Endodermal cell (in vitro differentiated cells): Measurements from ENCODE around the gene SH3GL1. TPM values are rescaled to one million over a fixed set of nuclear protein-coding genes. Genes with fewer than 3 reads are reported as not detected.

Experiments used
- DNase-seq: peaks from one replicate; pipeline ENCODE4 v3.0.0-alpha.2; 2017
- H3K27ac ChIP-seq: 2 replicates; pipeline ENCODE4 v1.5.1; 2013; ENCODE audit warnings: mild to moderate bottlenecking, low read depth, low read length, moderate library complexity
- H3K27me3 ChIP-seq: 2 replicates; pipeline ENCODE4 v1.6.1; 2013; ENCODE audit warnings: mild to moderate bottlenecking, low read length, moderate library complexity; ENCODE audit not compliant: insufficient read depth, control insufficient read depth, poor library complexity, severe bottlenecking
- H3K36me3 ChIP-seq: 2 replicates; pipeline ENCODE4 v1.7.0; 2013; ENCODE audit warnings: mild to moderate bottlenecking, low read length, moderate library complexity; ENCODE audit not compliant: control insufficient read depth, insufficient read depth
- H3K4me1 ChIP-seq: one replicate; pipeline ENCODE4 v1.7.0; 2013; ENCODE audit warnings: low read length; ENCODE audit not compliant: control insufficient read depth, insufficient read depth
- H3K4me3 ChIP-seq: 2 replicates; pipeline ENCODE4 v1.5.1; 2013; ENCODE audit warnings: mild to moderate bottlenecking, low read length, moderate library complexity
- H3K9ac ChIP-seq: 2 replicates; pipeline ENCODE4 v1.6.1; 2013; ENCODE audit warnings: mild to moderate bottlenecking, low read length, moderate library complexity; ENCODE audit not compliant: poor library complexity, severe bottlenecking; ENCODE audit errors: extremely low read depth
- H3K9me3 ChIP-seq: 2 replicates; pipeline ENCODE4 v1.6.1; 2013; ENCODE audit warnings: mild to moderate bottlenecking, low read length, moderate library complexity; ENCODE audit not compliant: control insufficient read depth
- H3K27ac Mint-ChIP-seq: 2 replicates; pipeline ENCODE4 v1.8.0; 2020; ENCODE audit warnings: mixed read lengths
- H3K27me3 Mint-ChIP-seq: 2 replicates; pipeline ENCODE4 v1.8.0; 2021; ENCODE audit warnings: mild to moderate bottlenecking, mixed read lengths; ENCODE audit not compliant: insufficient read depth
- H3K36me3 Mint-ChIP-seq: 2 replicates; pipeline ENCODE4 v1.8.0; 2020; ENCODE audit warnings: low read depth, mixed read lengths
- H3K4me1 Mint-ChIP-seq: 2 replicates; pipeline ENCODE4 v1.8.0; 2020; ENCODE audit warnings: mixed read lengths
- H3K4me3 Mint-ChIP-seq: 2 replicates; pipeline ENCODE4 v1.8.0; 2020; ENCODE audit warnings: mild to moderate bottlenecking, moderate library complexity, mixed read lengths
- H3K9me3 Mint-ChIP-seq: 2 replicates; pipeline ENCODE4 v1.8.0; 2020; ENCODE audit warnings: mild to moderate bottlenecking, mixed read lengths
- WGBS, 2 experiments: methylation state at CpG; one replicate each; pipeline versions ENCODE4 v1.1.5 to v1.1.7; 2013; ENCODE audit warnings: missing lambda C conversion rate in 2 of 2, mixed read lengths in 1 of 2; ENCODE audit not compliant: insufficient coverage in 1 of 2, insufficient read length in 1 of 2; 5-methylcytosine and 5-hydroxymethylcytosine counted together
- total RNA-seq, 2 donors: library from RNA; stranded (reverse); fragmentation: NEBNext Ultra II Directional in 1 of 2; extraction: Animal tissue kit (Norgen Biotek cat#: 25700) in 1 of 2; gene quantifications; 2 replicates in 1 of 2; 3 replicates in 1 of 2; pipeline ENCODE4 v1.2.1, GENCODE V29; 2021
- TF ChIP-seq, protein P1 (sequence below): fragments of 200-600 bp; sonication (generic); conservative IDR thresholded peaks from 2 replicates; pipeline ENCODE4 v1.5.0; 2021; ENCODE audit warnings: antibody characterized with exemption, mild to moderate bottlenecking

The SH3GL1 gene
- total RNA-seq, 2 donors from 2014 or later, result 76.8 to 77.0 TPM

DNA sequence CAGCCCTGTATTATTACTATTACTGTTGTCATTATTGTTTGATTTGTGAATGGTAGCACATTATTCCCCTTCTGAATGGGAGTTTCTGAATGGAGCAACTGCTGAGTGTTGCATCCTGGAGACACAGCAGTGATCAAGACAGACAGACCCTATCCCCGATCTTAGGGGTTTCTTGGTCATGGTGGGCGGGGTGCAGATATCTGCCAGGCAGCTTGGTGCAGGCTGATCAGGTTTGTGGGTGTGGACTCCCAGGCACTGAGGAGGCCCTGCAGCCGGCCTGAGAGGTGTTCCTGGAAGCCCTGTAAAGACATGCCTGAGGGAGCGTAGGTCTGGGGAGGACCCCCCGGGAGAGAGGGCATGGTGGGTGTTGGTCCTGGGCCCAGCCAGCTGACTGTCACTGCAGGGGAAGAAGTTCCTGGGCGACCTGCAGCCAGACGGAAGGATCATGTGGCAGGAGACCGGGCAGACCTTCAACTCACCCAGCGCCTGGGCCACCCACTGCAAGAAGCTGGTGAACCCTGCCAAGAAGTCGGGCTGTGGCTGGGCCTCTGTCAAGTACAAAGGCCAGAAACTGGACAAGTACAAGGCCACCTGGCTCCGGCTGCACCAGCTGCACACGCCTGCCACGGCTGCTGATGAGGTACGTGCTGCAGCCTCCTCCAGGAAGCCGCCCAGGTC lies 54.9 kb downstream of the SH3GL1 start:
- WGBS, 2 experiments, result 92 to 100% methylated on average over 15 of the region's 15 CpGs
- Mint-ChIP-seq H3K27me3 (no peaks in the 10 kb centered on the region), H3K36me3 (peaks cover 45% of the 10 kb centered on the region), H3K27ac (no peak overlapping the region), H3K9me3 (no peaks in the 10 kb centered on the region), H3K4me3 (peak overlapping the region; percentile 82), H3K4me1 (no peaks in the 10 kb centered on the region)
- Histone ChIP-seq H3K9me3 (no peaks in the 10 kb centered on the region), H3K4me1 (peaks cover 5% of the 10 kb centered on the region), H3K27me3 (no peaks in the 10 kb centered on the region), H3K27ac (no peak overlapping the region), H3K4me3 (no peak overlapping the region), H3K36me3 (peaks cover 35% of the 10 kb centered on the region), H3K9ac (no peak overlapping the region)
- TF ChIP-seq, protein P1, sequence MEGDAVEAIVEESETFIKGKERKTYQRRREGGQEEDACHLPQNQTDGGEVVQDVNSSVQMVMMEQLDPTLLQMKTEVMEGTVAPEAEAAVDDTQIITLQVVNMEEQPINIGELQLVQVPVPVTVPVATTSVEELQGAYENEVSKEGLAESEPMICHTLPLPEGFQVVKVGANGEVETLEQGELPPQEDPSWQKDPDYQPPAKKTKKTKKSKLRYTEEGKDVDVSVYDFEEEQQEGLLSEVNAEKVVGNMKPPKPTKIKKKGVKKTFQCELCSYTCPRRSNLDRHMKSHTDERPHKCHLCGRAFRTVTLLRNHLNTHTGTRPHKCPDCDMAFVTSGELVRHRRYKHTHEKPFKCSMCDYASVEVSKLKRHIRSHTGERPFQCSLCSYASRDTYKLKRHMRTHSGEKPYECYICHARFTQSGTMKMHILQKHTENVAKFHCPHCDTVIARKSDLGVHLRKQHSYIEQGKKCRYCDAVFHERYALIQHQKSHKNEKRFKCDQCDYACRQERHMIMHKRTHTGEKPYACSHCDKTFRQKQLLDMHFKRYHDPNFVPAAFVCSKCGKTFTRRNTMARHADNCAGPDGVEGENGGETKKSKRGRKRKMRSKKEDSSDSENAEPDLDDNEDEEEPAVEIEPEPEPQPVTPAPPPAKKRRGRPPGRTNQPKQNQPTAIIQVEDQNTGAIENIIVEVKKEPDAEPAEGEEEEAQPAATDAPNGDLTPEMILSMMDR, result no peak
- no peak for DNase-seq

DNA sequence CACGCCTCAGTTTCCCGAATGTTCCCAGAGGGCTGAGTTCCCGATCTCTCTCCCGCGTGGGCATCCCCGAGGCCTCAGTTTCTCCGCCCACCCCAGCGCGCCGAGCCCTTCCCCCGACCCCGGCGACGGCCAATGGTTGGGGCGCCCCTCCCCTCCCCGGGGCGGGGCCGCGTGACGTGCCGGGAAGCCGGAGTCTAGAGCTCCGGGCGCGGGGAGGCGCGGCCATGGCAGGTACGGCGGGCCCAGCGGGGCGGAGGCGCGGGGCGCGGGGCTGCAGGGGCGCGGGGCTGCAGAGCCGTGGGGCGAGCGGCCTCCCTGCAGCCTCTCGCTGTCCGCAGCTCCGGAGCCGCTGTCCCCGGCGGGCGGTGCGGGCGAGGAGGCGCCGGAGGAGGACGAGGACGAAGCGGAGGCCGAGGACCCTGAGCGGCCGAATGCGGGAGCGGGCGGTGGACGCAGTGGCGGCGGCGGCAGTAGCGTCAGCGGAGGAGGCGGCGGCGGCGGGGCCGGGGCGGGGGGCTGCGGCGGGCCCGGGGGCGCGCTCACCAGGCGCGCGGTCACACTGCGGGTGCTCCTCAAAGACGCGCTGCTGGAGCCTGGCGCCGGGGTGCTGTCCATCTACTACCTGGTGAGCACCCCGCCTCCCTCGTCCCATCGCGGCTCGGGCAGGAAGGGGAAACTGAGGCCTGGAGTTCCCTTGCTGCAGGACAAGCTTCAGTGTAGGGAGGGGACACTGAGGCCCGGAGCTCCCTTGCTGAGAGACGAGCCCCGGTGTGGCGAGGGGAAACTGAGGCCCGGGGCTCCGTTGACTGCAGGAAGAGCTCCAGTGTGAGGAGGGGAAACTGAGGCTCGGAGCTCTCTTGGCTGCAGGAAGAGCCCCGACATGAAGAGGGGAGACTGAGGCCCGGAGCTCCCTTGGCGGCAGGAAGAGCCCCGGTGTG lies 56.7 kb downstream of the SH3GL1 start, which contains the start of gene MPND:
Gene MPND, plus strand, starts transcription at position 193 of the 938 bp plus-strand sequence. Its CDS starts 32 bp downstream, at position 225.
- H3K9me3 Mint-ChIP-seq, result no peaks in the 10 kb centered on the region
- peaks cover 30% of the 10 kb centered on the region for H3K36me3 Mint-ChIP-seq
- TF ChIP-seq, protein P1, result no peak
- Histone ChIP-seq H3K4me3 (peak within 1 kb of the TSS; percentile 94), H3K27ac (peak within 1 kb of the TSS; percentile 98), H3K9ac (peak within 1 kb of the TSS; percentile 95), H3K36me3 (peaks cover 24% of the 10 kb centered on the region), H3K4me1 (peaks cover 5% of the 10 kb centered on the region), H3K27me3 (no peaks in the 10 kb centered on the region), H3K9me3 (no peaks in the 10 kb centered on the region)
- 6 to 27% methylated on average over 10 to 101 of the region's 101 CpGs for WGBS, 2 experiments
- no peaks in the 10 kb centered on the region for H3K4me1 Mint-ChIP-seq
- H3K4me3 Mint-ChIP-seq, result peak within 1 kb of the TSS; percentile 82
- H3K27me3 Mint-ChIP-seq, result no peaks in the 10 kb centered on the region
- peak within 1 kb of the TSS; percentile 99 for H3K27ac Mint-ChIP-seq
- DNase-seq, result peak; percentile 96

DNA sequence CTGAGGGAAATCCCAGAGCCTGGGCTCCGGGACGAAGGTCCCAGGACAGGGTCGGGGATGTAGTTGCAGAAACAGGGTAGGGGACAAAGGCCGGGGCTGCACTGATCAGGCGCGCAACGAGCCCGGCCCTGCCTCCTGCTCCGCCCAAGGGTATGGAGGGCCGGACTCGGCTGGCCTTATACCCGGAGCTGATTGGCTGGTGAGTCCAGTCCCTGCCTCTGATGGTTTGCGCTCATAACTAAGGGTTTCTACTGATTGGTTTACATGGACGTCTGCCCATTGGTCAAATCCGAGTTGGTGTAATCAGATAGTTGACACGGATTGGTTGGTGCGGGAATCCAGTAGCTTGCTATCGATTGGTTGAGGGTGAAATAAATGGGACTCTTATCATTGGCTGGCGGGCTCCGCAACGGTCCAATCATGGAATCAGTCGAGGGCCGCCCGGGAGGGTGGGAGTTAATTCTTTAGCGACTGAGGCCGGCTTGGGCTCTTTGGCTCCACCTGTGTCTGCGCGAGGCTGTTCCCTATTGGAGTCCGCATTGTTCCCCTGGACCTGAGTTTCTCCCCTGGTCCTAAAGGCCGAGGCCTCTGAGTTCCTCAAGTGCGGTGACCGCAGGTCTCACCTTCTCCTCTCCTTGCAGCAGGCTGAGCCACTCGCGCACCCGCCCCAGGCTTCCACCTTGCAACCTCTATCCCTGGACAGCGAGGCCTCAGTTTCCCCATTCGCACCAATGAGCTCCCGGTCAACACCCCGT lies 57.6 kb downstream of the SH3GL1 start:
- Histone ChIP-seq H3K9me3 (no peaks in the 10 kb centered on the region), H3K4me1 (peaks cover 5% of the 10 kb centered on the region), H3K27ac (peak overlapping the region; percentile 98), H3K36me3 (peaks cover 23% of the 10 kb centered on the region), H3K4me3 (peak overlapping the region; percentile 94), H3K27me3 (no peaks in the 10 kb centered on the region), H3K9ac (peak overlapping the region; percentile 95)
- H3K27ac Mint-ChIP-seq, result peak overlapping the region; percentile 99
- H3K4me1 Mint-ChIP-seq, result peaks cover 5% of the 10 kb centered on the region
- H3K9me3 Mint-ChIP-seq, result no peaks in the 10 kb centered on the region
- peaks cover 26% of the 10 kb centered on the region for H3K36me3 Mint-ChIP-seq
- peak overlapping the region; percentile 82 for H3K4me3 Mint-ChIP-seq
- 0 to 1% methylated on average over 30 to 39 of the region's 39 CpGs for WGBS, 2 experiments
- TF ChIP-seq, protein P1, result peak; percentile 62
- DNase-seq, result peak; percentile 99
- H3K27me3 Mint-ChIP-seq, result no peaks in the 10 kb centered on the region
